Stimulated activated naive CD4-positive, alpha-beta T cell (primary cell): Measurements from ENCODE around the gene RNF180.
"Not testable (repeated sequence)": the region's sequence is repeated elsewhere in the genome, so short reads cannot be mapped to it uniquely, and the experiment has no call there.

Experiments used
- DNase-seq, 6 experiments: peaks; one replicate each; lab custom pipeline; 2025; lab: John Stamatoyannopoulos, UW

The RNF180 gene

GRCh38 chr5:64180661-64181343 lies 15.2 kb downstream of the RNF180 start:
- DNase-seq = no peak

GRCh38 chr5:64181440-64181839 lies 15.8 kb downstream of the RNF180 start:
- no peak for DNase-seq

DNA sequence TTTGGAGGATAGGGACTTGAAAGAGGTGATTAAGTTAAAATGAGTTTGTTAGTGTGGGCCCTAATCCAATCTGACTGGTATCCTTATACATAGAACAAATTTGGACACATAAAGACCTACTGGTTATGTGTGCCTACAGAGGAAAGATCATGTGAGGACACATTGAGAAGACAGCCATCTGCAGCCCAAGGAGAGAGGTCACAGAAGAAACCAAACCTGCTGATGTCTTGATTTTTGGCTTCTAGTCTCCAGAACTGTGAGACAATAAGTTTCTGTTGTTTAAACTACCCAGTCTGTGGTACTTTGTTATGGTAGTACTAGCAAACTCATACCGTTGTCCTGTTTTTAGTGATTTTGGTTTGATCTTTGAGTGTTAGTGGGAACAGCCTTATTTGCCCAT lies 18.3 kb downstream of the RNF180 start:
- no peak for DNase-seq

GRCh38 chr5:64184832-64185231 lies 19.2 kb downstream of the RNF180 start:
- no peak for DNase-seq

DNA sequence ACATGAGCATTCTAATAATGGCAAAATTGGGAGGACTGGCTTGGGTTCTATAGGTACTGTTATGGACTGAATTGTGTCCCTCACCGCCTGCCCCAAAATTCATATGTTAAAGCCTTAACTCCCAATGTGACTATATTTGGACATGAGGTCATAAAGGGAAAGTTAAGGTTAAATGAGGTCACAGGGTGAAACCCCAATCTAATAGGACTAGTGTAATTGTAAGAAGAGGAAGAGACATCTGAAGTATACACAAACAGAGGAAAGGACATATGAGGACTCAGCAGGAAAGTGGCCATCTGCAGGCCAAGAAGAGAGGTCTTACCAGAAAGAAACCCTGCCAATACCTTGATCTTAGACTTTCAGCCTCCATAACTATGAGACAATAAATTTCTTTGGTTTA lies 23.1 kb downstream of the RNF180 start:
- no peak for DNase-seq

DNA sequence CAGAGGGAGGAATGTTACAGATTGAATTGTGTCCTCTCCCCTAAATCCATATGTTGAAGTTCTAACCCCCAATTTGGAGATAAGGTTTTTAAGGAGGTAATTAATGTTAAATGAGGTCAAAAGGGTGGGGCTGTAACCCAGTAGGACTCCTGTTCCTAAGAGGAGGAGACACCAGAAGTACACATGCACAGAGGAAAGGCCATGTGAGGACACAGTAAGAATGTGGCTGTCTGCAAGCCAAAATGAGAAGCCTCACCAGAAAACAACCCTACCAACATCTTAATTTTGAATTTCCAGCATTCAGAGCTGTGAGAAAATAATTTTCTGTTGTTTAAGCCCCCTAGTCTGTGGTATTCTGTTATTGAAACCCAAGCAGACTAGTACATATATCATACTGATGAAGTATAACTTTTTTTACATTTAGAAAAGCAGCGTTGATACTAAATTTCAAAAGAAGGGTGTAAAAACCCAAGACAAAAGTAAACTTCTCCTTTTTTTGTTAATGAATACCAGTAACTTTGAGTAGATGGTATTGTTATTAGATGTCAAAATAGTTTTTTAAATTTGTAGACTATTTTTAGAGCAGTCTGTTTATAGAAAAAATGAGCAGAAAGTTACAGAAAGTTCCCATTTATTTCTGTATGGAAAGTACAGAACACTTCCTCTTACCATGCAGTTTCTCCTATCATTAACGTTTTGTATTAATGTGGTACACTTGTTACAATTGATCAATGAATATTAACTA lies 25.1 kb downstream of the RNF180 start:
- no peak for DNase-seq

- DNase-seq = no peak
Measured at GRCh38 chr5:64195981-64196380, 30.3 kb downstream of the RNF180 start.

DNA sequence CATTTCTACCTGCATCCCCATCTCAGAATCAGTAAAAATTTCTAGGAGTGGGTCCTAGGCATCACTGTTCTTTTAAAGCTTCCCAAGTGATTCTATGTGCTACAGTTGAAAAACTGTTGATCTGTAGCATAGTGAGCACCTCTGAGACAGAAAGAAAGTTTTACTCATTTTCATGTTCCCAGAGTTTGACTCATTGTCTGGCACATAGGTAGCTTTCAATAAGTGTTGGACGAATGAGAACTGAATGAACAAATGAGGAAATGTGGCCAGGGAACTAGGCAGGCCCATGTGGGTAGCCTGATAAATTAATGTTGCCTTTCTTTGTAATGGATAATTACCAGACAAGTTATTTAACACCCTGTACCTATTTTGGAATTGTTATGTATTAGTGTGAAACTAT lies 33.8 kb downstream of the RNF180 start:
- no peak for DNase-seq

- no peak for DNase-seq
Measured at GRCh38 chr5:64201996-64202395, 36.4 kb downstream of the RNF180 start.

DNA sequence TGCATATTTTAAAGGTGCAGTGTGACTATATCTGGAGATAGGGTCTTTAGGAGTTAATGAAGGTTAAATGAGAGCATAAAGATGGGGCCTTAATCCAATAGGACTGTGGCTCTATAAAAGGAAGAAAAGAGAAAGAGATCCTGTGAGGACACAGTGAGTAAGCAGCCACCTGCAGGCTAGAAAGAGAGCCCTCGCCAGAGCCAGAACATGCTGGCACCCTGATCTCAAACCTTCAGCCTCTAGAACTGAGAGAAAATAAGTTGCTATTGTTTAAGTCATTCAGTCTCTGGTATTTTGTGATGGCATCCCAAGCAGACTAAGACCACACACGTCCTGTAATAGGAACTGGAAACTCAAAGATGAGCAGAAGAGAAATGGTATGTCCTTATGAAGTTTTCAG lies 41.0 kb downstream of the RNF180 start:
- DNase-seq = no peak

DNA sequence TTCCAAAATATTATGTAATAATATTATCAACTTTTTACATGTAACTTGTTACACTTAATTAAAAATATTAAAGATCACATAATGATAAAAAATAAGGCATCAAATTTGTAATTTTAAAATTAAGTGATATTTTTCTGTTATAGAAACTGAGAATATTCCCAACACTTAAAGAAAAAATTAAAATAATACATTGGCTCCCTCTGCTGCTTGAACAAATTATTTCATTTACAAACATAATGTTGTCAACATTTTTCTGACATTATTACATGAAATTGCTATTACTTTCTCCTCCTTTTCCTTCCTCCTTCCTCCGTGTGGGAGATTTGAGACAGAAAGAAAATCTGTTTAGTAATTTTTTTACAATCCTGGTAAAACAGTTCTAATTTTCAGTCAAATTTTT lies 42.3 kb downstream of the RNF180 start:
- no peak for DNase-seq

GRCh38 chr5:64209353-64209752 lies 43.7 kb downstream of the RNF180 start:
- DNase-seq = no peak

DNA sequence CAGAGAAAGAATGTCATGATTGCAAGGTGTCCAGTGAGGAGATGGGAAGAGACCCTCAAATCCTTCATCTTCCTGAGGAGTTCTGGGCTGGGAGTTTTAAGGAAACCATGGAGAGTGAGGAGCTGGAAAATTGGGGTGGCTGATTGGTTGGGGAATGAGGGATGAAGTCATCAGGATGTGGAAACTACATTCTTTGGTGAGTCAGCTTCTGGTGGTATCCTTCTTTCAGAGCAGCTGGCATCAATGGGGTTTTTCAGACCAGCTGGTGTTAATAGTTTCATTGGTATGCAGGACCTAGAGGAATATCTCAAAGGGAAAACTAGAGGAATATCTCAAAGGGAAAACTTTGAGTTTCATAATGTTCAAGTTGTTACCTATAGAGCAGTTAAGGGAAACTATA lies 45.2 kb downstream of the RNF180 start:
- DNase-seq = no peak

- no peak for DNase-seq
Measured at GRCh38 chr5:64213011-64213410, 47.4 kb downstream of the RNF180 start.

DNA sequence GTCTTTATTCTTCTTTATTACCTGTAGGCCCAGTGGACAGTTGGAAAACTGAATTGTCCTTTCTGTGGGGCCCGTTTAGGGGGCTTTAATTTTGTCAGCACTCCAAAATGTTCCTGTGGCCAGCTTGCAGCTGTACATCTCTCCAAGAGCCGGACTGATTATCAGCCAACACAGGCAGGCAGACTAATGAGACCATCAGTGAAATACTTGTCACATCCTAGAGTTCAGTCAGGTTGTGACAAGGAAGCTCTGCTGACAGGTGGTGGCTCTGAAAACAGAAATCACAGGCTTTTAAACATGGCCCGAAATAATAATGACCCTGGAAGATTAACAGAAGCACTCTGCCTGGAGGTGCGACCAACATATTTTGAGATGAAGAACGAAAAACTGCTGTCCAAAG lies 47.9 kb downstream of the RNF180 start:
- no peak for DNase-seq

GRCh38 chr5:64214132-64214531 lies 48.5 kb downstream of the RNF180 start:
- DNase-seq = no peak

- no peak for DNase-seq
Measured at GRCh38 chr5:64221911-64222310, 56.3 kb downstream of the RNF180 start.

DNA sequence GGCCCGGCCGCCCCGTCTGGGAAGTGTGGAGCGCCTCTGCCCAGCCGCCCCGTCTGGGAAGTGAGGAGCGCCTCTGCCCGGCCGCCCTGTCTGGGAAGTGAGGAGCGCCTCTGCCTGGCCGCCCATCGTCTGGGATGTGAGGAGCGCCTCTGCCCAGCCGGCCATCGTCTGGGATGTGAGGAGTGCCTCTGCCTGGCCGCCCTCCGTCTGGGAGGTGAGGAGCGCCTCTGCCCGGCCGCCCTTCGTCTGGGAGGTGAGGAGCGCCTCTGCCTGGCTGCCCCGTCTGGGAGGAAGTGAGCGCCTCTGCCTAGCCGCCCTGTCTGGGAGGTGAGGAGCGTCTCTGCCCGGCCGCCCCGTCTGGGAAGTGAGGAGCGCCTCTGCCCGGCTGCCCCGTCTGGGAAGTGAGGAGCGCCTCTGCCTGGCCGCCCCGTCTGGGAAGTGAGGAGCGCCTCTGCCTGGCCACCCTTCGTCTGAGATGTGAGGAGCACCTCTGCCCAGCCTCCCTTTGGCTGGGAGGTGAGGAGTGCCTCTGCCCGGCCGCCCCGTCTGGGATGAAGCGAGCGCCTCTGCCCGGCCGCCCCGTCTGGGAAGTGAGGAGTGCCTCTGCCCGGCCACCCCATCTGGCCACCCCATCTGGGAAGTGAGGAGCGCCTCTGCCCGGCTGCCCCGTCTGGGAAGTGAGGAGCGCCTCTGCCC lies 59.8 kb downstream of the RNF180 start:
- not testable (repeated sequence) for DNase-seq

DNA sequence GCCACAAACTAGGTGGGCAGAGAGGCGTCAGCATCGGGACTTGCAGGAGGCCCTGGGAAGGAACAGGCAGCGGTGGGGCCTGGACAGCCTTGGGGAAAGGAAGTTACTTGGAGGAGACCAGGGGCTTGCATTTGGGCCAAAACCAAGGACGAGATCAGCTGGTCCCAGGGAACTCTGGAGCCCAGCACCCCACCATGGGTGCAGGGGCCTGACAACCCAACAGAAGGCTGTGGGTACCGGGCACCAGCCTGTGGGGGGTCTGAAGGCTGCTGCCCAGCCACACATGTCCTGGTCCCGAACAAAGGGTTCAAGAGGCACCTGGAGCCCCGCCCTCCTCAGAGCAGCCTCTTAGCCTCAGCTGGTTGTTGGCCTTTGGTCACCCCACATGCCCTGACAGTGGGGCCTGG lies 61.5 kb downstream of the RNF180 start:
- not testable (repeated sequence) for DNase-seq

DNA sequence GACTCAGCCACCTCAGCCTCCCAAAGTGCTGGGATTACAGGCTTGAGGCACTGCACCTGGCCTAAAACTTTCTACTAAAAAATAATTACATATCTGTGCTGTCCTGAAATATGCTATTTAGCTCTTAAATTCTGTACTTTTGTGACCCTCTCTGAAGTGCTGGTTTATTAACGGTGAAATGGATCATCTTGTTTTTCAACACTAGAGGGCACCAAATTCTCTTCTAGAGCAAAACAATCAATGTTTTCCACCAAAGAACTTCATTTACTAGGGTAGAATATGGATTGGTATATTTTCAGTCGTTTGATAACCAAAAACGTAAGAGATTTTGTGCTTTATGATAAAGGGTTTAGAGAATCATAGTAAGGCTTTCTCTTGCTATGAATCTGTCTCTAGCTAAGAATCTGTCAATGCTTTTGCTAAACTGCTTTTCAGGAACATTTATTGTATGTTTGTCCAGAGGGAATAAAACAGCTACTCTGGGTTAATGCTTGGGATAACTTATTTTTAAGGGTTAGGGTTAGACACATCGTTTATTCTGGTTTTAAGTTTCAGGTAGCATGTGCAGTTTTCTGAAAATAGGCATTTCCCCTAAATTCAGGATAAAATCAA lies 63.6 kb downstream of the RNF180 start:
- DNase-seq = peak in 1 of 6 experiments; percentile 4

DNA sequence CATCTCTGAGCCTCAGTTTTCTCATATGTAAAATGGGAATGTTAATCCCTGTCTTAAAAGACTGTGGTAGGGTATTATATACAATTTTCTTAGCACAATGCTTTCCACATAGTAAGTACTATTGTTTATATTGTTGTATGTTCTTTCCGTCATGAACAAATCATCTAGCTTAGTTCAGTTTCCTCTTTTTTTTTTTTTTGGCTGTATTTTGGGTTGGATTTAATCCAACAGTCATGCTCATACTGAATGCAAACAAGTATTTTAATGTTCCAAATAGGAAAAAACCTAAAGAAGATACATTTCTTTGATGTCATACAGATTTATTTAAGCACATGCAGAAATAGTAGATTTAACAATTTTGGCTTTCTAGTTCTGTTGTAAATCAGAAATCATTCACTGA lies 95.1 kb downstream of the RNF180 start:
- no peak for DNase-seq

GRCh38 chr5:64269164-64269563 lies 103.5 kb downstream of the RNF180 start:
- DNase-seq = no peak

- DNase-seq = no peak
Measured at GRCh38 chr5:64273276-64273675, 107.6 kb downstream of the RNF180 start.
